Uterus (tissue), 2 donors: ENCODE results near the gene GCNT2.

Experiments
- CTCF ChIP-seq, 4 experiments: fragments of 200-600 bp in 2 of 4; fragments of 450-650 bp in 2 of 4; sonication (generic) in 2 of 4; IDR thresholded peaks; one replicate each; pipeline ENCODE4 v1.5.1; 2016 to 2019; ENCODE audit warnings: antibody characterized with exemption in 4 of 4, mild to moderate bottlenecking in 2 of 4, moderate library complexity in 1 of 4
- POLR2A ChIP-seq, 2 donors: fragments of 450-650 bp; IDR thresholded peaks; one replicate each; pipeline ENCODE4 v1.6.1; 2016; ENCODE audit warnings: antibody characterized with exemption in 2 of 2, mild to moderate bottlenecking in 1 of 2, moderate library complexity in 1 of 2

GRCh38 chr6:10583509-10583901 lies 62.4 kb downstream of the GCNT2 start:
- TF ChIP-seq POLR2A (IDR thresholded peaks at IDR 0.05) = no peak
- no peak for TF ChIP-seq CTCF (IDR thresholded peaks at IDR 0.05)
